Activated CD4-positive, alpha-beta T cell treated with anti-CD3 and anti-CD28 coated beads, Interleukin-10, Interleukin-2, amounts not matched to agents 100 ng/mL and 50 ng/mL, durations not matched to agents 16 hours and 8 hours (primary cell): ENCODE results near the gene RPL10.

Experiments used
- DNase-seq: peaks from one replicate; pipeline ENCODE4 v3.0.0-alpha.2; 2020

Gene RPL10

GRCh38 chrX:154397888-154398667 lies at the start of gene RPL10:
TSS of gene RPL10 (plus strand) at chrX:154398377. CDS start at chrX:154398520, 143 bp downstream.
- DNase-seq, result peak; percentile 97

DNA sequence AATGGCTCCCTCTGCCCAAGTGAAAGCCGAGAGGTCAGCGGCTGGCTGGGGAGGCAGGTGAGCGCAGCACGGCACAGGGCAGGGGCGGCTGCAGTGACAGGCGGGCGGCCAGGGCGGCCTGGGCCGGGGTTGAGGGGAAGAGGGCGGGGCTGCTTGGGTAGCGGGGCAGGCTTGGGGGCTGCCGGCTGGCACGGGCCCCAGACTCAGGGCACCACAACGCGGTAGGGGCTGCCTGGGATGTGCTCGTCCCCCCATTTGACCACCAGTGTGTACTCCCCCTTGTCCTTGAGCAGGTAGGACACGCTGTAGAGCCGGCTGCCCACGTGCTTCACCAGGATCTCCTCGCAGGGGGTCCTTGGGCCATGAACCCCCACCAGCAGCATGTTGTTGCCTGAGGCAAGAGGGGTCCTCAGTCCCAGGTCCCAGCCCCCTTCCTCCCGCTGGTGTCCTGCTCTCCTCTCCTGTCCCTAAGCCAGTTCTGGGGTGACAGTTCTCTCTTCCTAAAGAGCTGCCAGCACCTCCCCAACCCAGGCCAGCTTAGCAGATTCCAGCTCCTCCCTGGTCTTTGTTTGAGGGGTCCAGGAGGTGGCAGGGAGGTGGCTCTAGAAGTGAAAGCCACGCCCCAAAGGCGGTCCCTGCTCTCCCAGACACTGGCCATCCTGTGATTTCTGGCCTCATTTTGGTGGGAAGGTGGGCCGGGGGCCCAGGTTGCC lies 49.4 kb upstream of the RPL10 start:
- DNase-seq, result no peak

DNA sequence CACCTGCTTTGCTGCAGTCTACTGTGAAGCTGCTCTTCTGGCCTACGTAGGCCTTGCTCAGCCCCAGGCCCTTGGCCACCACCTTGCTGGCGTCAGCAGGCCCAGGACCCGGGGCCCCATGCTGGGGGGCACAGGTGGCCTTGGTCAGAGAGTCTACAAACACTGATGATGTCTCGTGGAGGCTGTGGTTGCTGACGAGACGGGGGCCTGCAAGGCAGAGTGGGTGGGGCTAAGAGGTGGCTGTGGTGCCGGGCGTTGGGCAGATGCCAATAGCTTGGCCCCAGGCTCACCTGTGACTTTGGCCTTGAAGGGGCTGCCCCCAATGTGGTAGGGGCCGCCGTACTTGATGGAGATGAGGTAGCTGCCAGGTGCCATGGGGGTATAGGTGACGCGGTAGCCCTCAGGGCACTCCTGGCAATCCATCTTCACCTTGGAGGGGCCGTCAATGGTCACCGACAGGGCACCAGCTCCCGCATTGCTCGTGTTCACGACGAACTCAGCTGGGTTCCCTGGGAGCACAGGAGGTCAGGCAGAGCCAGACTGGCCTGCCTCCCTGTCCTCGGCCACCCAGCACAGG lies 48.7 kb upstream of the RPL10 start:
- DNase-seq, result no peak

GRCh38 chrX:154349979-154350378 lies 48.2 kb upstream of the RPL10 start:
- no peak for DNase-seq

DNA sequence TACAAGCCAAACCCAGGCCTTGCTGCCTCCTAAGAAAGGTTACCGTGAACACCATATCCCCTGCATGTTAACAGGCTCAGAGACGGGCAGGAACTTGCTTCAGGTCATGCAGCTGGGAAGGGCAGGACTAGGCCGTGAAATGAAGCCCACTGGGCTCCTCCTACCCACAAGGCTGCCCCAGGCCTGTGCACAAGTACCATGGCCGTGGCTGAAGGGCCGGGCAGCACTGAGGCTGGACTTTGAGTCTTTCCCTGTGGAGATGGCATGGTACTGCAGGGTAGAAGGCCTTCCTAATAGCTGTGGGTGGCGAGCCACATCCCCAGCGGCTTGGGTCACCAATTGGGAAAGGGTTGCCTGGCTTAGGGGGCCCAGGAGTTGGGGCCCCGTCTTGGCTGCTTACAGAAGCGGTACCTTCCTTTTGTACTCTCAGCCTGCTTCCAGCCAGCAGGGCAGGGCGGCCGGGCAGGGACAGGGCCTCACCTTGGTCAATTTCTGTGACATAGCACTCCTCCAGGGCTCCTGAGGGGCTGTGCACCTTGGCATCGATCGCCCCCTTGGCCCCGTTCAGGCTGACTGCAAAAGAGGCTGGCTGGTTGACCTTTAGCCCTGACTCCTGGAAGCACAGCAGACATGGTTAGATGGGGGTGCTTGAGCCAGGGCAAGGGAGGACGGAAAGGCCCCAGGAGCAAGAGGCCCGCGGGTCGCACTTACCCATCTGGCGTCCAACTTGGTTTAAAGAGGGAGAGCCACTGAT lies 47.6 kb upstream of the RPL10 start:
- DNase-seq, result no peak

GRCh38 chrX:154351183-154352011 lies 46.8 kb upstream of the RPL10 start:
- DNase-seq, result no peak

DNA sequence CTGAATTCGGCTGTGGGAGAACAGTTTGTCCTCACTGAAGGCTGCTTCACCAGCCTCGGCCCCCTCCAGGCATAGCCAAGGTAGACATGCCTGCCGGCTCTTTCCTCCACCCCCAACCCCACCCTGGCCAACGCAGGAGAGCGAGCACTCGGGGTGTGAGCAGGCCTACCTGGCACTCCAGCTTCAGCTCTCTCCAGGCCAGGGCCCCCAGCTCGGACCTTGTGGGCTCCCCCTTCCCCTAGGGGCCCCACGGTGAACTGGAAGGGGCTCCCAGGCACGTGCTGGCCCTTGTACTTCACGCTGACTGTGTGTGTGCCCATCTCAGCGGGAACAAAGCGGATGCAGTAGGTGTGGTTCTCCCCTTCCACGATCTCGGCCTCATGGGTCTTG lies 46.2 kb upstream of the RPL10 start:
- no peak for DNase-seq

- no peak for DNase-seq
These were observed 45.7 kb upstream of the RPL10 start for GRCh38 chrX:154352466-154352865.

- DNase-seq, result no peak
These were observed 44.9 kb upstream of the RPL10 start for GRCh38 chrX:154353172-154353843.

DNA sequence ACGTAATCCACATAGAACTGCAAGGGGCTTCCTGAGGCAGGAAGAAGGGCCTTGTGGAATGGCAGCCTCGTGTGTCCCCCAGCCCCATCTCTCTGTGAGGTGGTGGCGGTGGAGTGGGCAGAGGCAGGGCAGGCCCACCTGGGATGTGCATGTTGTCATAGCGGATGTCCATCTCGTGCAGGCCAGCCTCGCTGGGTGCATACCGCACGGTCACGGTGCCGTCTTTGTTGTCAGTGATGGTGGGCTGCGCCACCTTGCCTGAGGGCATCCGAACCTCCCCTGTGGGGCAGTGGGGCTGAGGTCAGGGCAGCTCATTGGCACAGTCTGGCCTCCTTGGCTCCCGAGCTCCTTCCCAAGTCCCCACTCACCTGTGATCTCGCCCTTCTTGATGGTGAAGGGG lies 44.2 kb upstream of the RPL10 start:
- DNase-seq, result no peak

- DNase-seq, result no peak
These were observed 43.7 kb upstream of the RPL10 start for GRCh38 chrX:154354516-154354915.

DNA sequence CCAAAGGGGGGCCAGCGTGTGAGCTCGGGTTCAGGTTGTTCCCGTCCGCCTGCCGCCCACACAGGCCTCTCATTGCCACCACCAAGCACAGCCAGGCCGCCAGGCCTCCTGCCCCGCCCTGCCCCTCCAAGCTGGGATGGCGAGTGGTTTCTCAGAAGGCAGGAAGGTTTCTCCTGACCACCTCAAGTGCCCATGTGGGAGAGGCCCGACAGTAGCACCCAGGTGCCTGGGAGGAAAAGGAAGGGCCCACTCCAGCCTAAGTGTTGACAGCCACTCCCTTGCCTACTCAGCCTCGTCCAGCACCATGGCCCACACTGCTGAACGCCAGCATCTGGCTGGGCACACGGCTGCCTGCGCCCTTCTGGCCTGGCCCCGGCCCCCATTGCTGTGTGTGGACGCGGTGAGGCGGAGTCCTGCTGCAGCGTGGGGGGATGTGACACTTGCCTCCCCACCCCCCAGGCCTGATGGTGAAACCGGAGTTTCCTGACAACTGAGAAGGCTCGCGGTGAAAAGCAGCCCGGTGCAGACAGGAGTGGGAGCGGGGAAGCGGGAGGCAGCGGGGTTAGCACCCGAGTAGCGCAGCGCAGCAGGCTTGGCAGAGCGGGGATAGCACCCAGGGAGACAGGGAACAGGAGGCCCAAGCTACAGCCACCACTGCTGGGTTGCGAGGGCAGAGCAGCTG lies 42.9 kb upstream of the RPL10 start:
- no peak for DNase-seq

DNA sequence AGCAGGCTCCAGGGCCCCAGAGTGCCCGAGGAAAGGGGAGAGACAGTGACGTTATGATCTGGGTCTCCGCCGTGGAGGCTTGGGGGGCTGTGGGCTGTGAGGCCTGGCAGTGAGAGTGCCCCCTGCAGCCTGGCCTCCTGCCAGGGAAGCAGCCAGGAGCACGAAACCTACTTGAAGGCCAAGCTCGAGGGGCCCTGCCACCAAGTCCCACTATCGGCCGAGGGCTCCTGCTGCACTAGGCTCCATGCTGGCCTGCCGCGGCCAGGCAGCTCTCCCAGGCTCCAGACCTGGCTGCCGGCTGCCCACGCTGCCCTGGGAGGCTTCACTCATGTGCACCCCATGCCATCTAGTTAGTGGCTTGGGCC lies 42.4 kb upstream of the RPL10 start:
- no peak for DNase-seq

DNA sequence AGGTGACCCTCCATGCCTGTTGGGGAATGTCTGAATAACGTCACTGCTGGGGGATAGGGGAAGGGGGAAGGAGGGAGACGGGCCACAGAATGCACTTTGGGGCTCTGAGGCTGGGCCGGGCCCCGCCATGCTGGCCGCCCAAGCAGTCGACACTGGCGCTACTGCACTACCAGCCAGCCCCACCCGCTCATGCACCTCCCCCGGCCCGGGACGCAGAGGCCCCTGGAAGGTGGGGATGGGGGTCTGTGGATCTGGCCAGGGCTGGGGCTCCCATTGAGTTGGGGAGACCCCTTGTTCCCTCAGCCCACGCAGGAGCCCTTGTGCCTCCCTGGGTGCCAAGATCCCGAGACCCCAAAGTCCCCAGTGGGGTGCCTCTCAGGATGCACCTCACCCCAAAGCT lies 41.6 kb upstream of the RPL10 start:
- no peak for DNase-seq

DNA sequence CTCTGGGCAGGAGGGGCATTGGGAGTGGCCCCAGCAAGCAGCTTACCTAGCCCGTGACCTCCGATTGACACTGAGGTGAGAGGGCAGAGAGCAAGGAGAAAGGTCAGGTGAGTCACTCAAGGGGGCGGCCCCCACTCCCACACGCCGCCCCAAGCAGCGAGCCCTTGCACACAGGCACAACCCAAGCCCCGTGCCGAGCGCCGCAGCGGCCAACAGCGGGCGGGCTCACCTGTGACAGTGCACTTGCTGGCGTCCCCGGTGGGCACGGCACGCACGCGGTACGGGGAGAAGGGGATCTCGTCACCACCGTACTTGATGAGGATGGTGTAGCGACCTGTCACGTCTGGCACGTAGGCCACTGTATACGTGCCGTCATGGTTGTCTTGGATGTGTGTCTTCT lies 41.0 kb upstream of the RPL10 start:
- DNase-seq, result no peak

DNA sequence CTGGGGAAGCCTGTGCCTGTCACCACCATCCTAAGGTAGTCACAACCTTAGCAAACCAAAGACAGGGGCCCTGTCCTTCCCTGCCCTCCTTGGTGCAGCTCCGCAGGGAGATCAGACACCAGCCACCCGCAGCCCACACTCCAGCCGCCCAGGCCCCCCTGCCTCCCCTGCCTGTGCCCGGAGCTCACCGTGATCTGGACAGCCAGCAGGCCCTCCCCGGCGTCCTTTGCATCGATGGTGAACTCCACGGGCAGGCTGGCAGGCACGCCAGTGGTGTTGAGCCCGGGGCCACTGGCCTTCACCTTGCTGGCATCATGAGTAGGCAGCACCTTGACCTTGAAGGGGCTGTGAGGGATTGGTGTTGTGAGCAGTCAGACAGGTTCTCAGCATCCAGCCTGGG lies 40.2 kb upstream of the RPL10 start:
- no peak for DNase-seq

DNA sequence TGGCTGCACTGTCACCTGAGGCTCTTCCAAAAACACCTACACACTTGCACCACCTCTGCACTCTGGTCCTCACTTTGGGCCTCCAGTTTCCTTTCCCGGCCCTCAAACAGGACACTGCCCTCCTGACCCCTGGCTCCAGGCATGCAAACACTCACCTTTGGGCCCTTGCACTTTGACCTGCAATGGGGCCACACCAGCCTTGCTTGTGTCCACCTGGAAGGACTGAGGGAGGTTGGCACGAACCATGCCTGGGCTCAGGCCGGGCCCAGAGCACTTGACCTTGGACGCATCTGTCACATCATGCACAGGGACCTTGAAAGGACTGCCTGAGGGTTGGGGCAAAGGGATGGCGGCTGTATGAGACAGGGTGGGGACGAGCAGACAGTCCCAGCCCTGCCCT lies 39.3 kb upstream of the RPL10 start:
- DNase-seq, result no peak

DNA sequence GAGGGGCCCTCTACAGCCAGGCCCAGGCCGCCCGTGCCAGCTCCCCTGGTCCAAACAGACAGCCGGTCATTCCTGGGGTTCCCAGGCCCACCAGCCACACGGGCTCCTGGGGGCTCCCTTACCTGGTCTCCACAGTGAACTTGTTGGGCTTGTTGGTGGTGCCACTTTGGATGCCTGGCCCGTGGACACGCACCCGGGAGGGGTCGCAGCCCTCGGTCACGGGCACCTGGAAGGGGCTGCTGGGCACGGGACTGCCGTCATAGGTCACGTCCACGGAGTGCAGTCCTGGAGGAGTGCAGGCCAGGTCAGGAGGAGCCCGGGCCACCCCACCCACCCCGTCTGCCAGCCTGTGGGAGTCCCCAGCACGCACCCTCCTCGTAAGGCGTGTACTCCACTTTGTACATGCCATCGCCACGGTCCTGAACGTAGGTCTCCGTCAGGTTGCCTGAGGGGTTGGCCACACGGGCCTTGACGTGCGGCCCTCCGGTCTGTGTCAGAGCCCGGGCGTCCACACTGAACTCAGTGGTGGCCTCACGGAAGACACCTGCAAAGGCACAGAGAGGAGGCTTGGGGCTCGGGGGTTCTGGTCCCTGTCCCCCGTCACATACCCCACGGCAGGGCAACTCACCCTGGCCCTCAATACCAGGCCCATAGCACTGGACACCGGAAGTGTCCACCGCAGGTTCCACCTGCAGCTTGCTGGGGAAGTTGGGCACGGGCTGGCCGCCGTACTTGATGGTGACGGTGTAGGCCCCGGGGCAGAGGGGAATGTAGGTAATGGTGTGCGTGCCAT lies 38.6 kb upstream of the RPL10 start:
- no peak for DNase-seq

DNA sequence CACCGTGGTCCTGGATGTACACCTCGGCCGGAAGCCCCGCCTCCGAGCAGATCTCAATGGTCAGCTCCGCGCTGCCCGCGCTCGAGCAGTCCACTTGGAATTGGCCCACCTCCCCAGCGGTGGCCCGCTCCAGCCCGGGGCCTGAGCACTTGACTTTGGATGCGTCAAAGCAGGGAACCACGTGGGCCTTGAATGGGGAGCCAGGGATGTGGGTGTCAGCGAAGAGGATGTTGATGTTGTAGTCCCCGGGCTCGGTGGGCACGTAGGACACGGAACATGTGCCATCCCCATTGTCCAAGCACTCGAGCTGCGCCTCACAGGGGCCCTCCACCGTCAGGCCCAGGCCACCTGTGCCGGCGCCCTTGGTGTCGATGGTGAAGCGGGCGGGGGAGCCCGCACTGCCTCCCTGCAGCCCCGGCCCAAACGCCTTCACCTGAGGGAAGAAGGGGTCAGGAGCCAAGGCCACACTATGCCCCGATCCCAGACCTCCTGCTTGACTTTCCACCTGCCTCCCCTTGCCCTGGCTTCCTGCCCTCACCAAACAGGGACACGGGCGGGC lies 37.9 kb upstream of the RPL10 start:
- DNase-seq, result no peak

- DNase-seq, result no peak
These were observed 36.0 kb upstream of the RPL10 start for GRCh38 chrX:154362085-154362742.
